HG02642 (cell line): Measurements from ENCODE around the gene PKP3.
"Not testable (repeated sequence)": the region's sequence is repeated elsewhere in the genome, so short reads cannot be mapped to it uniquely, and the experiment has no call there.

ENCODE experiments used
- ATAC-seq: cut with Tn5 transposase; IDR thresholded peaks from one replicate; pipeline ENCODE4 v1.9.1; 2021; ENCODE audit warnings: mild to moderate bottlenecking; ENCODE audit not compliant: unreplicated experiment, poor library complexity

The PKP3 gene

GRCh38 chr11:408154-409007 lies 14.4 kb downstream of the PKP3 start:
- no peak for ATAC-seq

DNA sequence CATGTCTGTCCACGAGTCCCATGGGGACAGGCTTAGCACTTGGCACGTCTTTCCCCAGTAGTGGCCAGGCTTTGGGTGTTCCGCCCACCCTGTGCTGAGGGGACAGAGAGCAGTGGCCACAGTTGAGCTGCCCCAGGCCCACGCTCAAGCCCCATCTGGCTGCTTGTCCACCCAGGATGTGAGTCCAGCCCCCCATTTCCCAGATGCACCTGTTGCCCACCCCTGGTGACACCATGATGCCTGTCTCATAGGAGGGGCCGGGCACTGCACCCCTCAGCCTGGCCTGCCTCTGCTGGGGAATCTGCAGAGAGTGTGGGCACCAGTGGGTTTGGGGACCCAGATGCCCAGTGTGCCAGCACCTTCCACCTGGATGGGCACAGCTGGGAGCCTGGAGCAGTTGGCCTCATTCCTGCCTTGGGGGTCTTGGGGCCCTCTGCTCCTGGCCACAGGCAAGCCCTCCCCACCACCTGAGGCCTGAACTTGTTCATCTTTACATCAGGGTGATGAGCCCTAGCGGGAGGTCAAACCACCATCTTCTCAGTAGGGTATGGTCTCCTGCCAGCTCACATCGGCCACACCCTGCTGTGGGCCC lies 15.1 kb downstream of the PKP3 start:
- ATAC-seq, result no peak

DNA sequence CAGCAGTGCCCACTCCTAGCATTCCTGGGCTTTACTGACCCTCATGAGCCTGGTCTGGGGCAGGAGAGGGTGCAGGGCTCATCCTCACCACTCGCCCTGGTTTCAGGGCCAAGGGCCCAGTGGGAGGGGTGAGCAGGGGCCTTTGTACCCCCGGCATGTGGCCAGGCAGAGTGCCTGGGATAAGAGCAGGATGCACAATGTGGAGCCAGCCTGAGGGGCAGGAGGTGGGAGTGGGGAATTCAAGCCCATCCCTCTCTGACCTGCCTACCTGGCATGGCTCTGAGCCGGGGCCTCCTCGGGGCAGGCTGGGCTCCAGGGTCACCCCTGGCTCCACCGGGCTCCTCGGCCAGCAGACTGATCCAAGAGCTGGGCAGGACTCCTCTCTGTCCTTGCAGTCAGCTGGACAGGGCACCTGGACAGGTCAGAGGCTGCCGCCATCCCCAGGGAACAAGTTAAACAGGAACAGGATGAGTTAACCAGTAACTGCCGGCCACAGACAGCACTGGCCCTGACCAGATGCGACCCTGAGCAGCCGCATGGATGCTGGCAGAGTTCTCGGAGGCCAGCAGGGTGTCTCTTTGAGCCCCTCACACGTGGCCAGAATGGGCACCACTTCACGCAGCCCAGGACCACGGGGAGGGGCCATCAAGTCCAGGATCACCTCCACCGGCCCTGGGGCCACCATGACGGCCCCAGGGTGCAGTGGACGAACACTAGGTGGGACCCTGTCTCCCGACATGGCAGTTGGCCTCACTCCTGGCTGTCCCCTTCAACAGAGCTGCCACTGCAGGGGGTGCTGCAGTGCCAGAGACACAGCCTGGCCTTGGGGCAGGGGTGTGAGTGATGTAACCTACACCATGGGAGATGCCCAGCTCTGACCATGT lies 15.8 kb downstream of the PKP3 start:
- ATAC-seq, result no peak

DNA sequence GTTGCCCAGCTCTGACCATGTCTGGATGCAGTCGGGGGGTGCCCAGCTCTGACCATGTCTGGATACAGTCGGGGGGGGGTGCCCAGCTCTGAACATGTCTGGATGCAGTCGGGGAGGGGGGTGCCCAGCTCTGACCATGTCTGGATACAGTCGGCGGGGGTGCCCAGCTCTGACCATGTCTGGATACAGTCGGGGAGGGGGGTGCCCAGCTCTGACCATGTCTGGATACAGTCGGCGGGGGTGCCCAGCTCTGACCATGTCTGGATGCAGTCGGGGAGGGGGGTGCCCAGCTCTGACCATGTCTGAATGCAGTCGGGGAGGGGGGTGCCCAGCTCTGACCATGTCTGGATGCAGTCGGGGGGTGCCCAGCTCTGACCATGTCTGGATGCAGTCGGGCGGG lies 16.7 kb downstream of the PKP3 start:
- not testable (repeated sequence) for ATAC-seq

- ATAC-seq, result not testable (repeated sequence)
These were observed 17.5 kb downstream of the PKP3 start for GRCh38 chr11:411520-411919.

DNA sequence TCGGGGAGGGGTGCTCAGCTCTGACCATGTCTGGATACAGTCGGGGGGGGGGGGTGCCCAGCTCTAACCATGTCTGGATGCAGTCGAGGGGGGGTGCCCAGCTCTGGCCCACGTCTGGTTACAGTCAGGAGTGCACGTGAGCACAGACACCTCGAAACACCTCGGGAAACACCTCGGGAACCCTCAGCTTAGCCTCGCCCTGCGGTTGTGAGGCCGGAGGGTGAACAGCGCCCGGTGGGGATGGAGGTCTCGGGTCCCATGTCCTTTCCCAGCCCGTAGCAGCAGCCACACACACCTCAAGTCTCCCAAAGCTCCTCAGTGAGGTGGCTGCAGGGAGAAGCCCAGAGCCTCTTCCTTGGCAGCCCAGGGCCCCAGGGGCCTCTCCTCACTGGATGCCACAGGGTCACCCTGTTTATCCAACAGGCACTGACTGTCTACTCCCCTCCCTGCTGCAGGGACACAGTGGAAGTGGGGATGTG lies 18.7 kb downstream of the PKP3 start:
- ATAC-seq, result no peak

- no peak for ATAC-seq
These were observed 19.4 kb downstream of the PKP3 start for GRCh38 chr11:413120-414081.

DNA sequence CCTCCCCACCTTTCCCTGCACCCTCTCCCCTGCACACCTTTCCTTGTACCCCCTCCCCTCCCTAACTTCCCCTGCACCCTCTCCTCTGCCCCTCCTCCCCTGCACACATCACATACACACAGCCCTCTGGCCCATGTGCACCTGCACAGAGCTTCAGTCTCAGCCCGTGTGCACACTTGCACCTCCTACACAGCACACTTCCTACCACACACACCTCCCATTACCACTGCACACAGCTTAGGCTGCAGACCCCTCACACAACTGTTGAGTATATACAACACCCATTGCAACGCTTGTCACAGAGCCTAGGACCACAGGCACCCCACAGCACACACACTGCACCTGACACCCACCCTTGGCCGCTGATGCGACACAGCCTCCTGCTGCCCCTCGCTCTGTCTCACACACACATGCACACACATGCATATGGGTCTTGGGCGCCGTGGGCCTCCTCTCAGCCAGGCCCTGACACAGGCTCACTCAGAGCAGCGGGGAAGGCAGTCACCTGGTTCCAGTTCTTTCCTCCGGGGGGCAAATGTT lies 20.4 kb downstream of the PKP3 start:
- no peak for ATAC-seq

DNA sequence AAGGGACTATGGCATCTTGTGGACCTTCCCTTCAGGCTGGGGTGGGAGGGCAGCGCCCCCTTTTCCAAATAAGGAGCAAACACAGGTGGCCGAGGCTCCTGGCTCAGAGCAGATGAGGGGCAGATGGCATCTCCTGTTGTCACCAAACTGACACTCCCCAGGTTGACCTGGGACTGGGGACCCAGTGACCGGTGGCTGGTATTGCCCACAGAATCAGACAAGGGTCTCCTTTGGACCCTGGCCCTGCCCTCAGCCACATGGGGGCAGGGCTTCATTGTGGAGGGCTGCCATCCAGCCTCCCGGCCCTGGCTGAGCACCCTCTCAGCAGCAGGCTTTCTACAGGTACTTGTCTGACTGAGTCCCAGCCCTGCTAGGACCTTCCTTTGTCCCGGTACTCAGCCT lies 21.6 kb downstream of the PKP3 start:
- no peak for ATAC-seq

DNA sequence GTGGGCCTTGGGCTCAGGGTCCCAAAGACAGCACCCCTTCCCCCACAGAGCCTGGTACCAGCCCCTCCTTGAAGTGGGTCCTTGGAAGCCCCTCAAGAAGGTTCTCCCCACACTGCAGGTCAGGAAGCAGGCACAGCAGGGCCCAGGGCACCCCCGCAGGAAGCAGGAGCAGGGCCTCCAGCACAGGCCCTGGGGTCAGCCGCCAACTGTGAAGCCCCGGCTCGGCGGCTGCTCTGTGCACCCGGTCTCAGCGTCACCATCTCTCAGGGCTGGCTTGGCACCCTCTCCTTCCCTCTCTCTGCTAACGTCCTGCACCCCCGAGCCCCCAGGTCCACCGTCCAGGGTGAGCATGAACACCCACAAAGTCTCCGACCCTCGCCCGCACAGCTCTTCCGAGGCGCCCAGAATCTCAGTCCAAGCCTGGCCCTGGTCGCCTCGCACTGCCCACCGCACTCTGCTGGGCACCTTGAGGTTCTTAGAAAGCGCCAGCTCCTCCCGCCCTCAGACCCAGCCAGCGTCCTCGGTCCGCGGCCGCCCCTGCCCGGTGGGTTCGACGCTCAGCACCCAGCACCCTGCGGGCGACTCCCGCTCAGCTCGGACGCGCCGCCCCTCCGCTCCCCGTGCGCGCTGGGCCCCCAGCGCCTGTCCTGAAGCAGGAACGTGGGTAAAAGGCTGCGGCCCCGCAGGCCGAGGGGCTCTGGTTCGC lies 22.2 kb downstream of the PKP3 start:
- no peak for ATAC-seq

DNA sequence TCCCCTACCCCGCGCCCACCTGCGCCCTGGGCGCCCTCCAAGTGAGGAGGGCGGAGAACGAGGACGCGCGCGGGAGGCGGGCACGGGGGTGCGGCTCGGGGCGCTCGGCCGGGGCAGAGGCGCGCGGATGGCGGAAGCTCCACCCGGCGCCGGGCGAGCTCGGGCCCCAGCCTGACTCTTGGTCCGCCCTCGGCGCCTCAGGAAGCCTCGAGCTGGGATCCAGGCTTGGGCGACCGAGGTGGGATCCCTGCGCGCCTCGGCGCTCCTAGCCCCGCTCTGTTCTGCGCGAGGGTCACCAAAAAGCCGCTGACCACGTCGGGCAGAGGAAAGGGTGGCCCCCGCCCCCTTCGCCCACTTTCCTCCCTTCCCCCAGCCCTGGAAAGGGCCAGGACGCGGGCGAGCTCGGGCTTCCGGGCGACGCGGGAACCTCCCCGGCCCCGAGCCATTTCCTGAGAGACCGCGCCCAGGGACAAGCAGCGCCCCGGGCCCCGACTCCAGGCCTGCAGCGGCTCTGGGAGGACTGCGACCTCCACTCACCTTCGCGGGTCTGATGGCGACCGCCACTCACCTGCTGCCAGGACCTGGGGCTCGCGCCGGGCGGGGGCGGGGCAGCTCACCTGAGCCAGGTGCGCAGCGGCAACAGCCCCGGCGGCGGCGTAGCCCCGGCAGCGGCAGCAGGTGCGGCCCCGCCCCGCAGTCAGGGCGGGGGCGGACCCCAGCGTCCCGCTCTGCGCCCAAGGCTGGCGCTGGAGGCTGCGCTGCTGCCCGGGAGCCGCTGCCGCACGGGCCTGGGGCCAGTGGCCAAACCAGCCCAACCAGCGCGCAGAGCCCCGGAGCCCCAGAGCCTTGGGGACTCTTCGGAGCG lies 23.0 kb downstream of the PKP3 start:
- ATAC-seq, result no peak

DNA sequence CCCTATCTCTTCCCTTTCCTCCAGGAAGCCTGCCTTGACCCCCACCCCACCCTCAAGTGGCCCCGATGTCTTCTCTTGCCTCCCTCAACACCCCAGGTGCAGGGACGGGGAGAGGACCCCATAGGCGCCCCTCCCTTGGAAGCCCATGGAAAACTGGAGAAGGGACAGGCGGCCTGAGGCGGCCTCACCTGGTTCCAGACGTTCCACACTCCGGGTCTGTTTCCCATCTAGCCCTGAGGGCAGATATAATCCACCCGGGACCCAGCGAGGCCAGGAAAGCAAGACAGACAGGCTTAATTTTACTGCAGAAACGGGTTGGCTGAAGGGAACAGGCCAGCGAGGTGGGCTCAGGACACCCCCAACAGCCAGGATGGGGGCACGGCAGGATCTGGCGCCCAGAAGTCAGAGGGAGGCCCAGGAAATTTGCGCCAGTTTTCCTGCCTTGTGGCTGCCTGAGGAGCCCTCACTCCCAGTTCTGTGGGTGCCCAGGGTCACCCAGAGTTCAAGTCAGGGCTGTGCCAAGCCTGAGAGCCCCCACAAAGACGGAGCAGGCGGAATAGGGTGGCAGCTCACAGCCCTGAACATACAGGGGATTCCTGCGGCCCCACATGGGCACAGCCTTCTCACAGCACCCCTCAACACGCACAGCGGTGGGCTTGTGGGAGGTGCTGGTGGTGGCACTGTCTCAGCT lies 23.8 kb downstream of the PKP3 start:
- no peak for ATAC-seq

- no peak for ATAC-seq
These were observed 24.6 kb downstream of the PKP3 start for GRCh38 chr11:418343-419247.

GRCh38 chr11:419248-420005 lies 25.4 kb downstream of the PKP3 start:
- no peak for ATAC-seq

- ATAC-seq, result no peak
These were observed 26.3 kb downstream of the PKP3 start for GRCh38 chr11:420054-420910.
